A549 (cell line): Measurements from ENCODE around the gene GPRIN2. TPM values are rescaled to one million over a fixed set of nuclear protein-coding genes. Genes with fewer than 3 reads are reported as not detected.
A peak's percentile ranks its signal among the peaks of the same experiment; 100 is the strongest.

ENCODE experiments used
- ATAC-seq, 2 experiments: fragments of 200-7000 bp in 1 of 2; fragments of >200 bp in 1 of 2; cut with Nextera tagmentation in 1 of 2; cut with Tn5 transposase in 1 of 2; 3 replicates each; pipeline versions ENCODE4 v1.8.0 to v1.9.1; 2018 to 2020; ENCODE audit warnings: mild to moderate bottlenecking in 1 of 2, moderate library complexity in 1 of 2
- CTCF ChIA-PET: fragments of 300-600 bp; sonication (Branson Sonifier 250); formaldehyde crosslinking; extraction: SDS; loops from one replicate; lab custom pipeline; 2021; ENCODE audit warnings: antibody characterized with exemption, inconsistent platforms; lab: Yijun Ruan, JAX
- POLR2A ChIA-PET: fragments of 350-600 bp; formaldehyde crosslinking; extraction: SDS; loops from one replicate; lab custom pipeline; 2021; ENCODE audit warnings: antibody characterized with exemption, inconsistent platforms; lab: Yijun Ruan, JAX
- DNase-seq, 2 experiments: peaks; one replicate each; pipeline versions ENCODE4 v3.0.0 to v3.0.0-alpha.2; 2011 to 2016; ENCODE audit warnings: low read depth in 1 of 2, low spot score in 1 of 2
- FAIRE-seq: peaks from 2 replicates; lab custom pipeline; 2011; peaks lifted over from hg19 to GRCh38; lab: Jason Lieb, UNC
- H3K27ac ChIP-seq, 2 experiments: fragments of >200 bp; sonication (Bioruptor Twin); formaldehyde crosslinking; 3 replicates each; pipeline ENCODE4 v1.5.1; 2016 to 2017
- H3K4me1 ChIP-seq: fragments of >200 bp; sonication (Bioruptor Twin); formaldehyde crosslinking; 3 replicates; pipeline ENCODE4 v1.6.1; 2016
- H3K4me2 ChIP-seq: fragments of >200 bp; sonication (Bioruptor Twin); formaldehyde crosslinking; 3 replicates; pipeline ENCODE4 v1.6.1; 2016
- H3K4me3 ChIP-seq: fragments of >200 bp; sonication (Bioruptor Twin); formaldehyde crosslinking; 3 replicates; pipeline ENCODE4 v1.5.1; 2016
- H3K9me3 ChIP-seq: fragments of >200 bp; sonication (Bioruptor Twin); formaldehyde crosslinking; 3 replicates; pipeline ENCODE4 v1.6.1; 2016
- CEBPB ChIP-seq, 2 experiments: fragments of >200 bp in 1 of 2; sonication (Bioruptor Twin) in 1 of 2; formaldehyde crosslinking in 1 of 2; IDR thresholded peaks; 2 replicates each; pipeline ENCODE4 v1.6.1; 2012 to 2016
- EHF ChIP-seq: fragments of 250-450 bp; sonication (Bioruptor Pico); IDR thresholded peaks from 2 replicates; pipeline ENCODE4 v1.5.0; 2020; ENCODE audit warnings: mild to moderate bottlenecking
- FOSB ChIP-seq: fragments of 250-450 bp; sonication (Bioruptor Pico); IDR thresholded peaks from 2 replicates; pipeline ENCODE4 v1.5.0; 2020; ENCODE audit warnings: mild to moderate bottlenecking, moderate library complexity
- FOSL2 ChIP-seq, 2 experiments: fragments of 450-650 bp in 1 of 2; fragments of >200 bp in 1 of 2; sonication (Bioruptor Twin) in 1 of 2; formaldehyde crosslinking; IDR thresholded peaks; 2 replicates each; pipeline versions ENCODE4 v1.5.0 to v1.6.1; 2016 to 2020; ENCODE audit warnings: mild to moderate bottlenecking in 1 of 2, moderate library complexity in 1 of 2
- HOXA7 ChIP-seq: fragments of 250-450 bp; sonication (Bioruptor Pico); IDR thresholded peaks from 2 replicates; pipeline ENCODE4 v1.5.0; 2020; ENCODE audit warnings: mild to moderate bottlenecking, moderate library complexity
- RAD21 ChIP-seq, 2 experiments: fragments of >200 bp in 1 of 2; sonication (Bioruptor Twin) in 1 of 2; formaldehyde crosslinking in 1 of 2; IDR thresholded peaks in 1 of 2; conservative IDR thresholded peaks in 1 of 2; 2 replicates in 1 of 2; 3 replicates in 1 of 2; pipeline ENCODE4 v1.6.1; 2012 to 2018; ENCODE audit warnings: inconsistent platforms in 1 of 2
- USF2 ChIP-seq: fragments of 450-650 bp; IDR thresholded peaks from 2 replicates; pipeline ENCODE4 v1.6.1; 2014; ENCODE audit warnings: antibody characterized with exemption
- WGBS: methylation state at CpG from one replicate; pipeline ENCODE4 v1.1.6; 2017; ENCODE audit errors: missing lambda C conversion rate; 5-methylcytosine and 5-hydroxymethylcytosine counted together
- polyA plus RNA-seq, 4 experiments: library from polyadenylated mRNA; depleted of rRNA in 3 of 4; stranded (reverse); fragments of >200 nt; fragmentation: RNase III in 1 of 4; extraction: RNeasy Plus Mini Kit Qiagen cat#74134 plus additional on column Dnase treatment in 1 of 4; gene quantifications; 2 replicates in 3 of 4; 3 replicates in 1 of 4; pipeline ENCODE4 v1.2.3, GENCODE V29; 2011 to 2017
- TF ChIP-seq, protein P1 (sequence below): fragments of 200-600 bp; sonication (generic); IDR thresholded peaks from 2 replicates; pipeline ENCODE4 v1.6.1; 2016; ENCODE audit warnings: antibody characterized with exemption, mild to moderate bottlenecking, moderate library complexity
- TF ChIP-seq, protein P2 (sequence below): fragments of >200 bp; sonication (Bioruptor Twin); formaldehyde crosslinking; IDR thresholded peaks from 3 replicates; pipeline ENCODE4 v1.5.1; 2016
- TF ChIP-seq, protein P3 (sequence below): IDR thresholded peaks from 2 replicates; pipeline ENCODE4 v1.6.1; 2012

The GPRIN2 gene
- polyA plus RNA-seq, 2 of the 4 experiments (the other 2 are of a cell fraction), result 8.8 to 29.9 TPM

GRCh38 chr10:46544989-46545791, 11.3 kb downstream of the GPRIN2 start (continued):
- TF ChIP-seq RAD21 (conservative IDR thresholded peaks at IDR 0.05 in 1 of 2, IDR thresholded peaks at IDR 0.05 in 1 of 2) (peak in 1 of 2 experiments; percentile 70; a peak in 3 of 5 replicates), CEBPB (IDR thresholded peaks at IDR 0.05) (no peak), FOSL2 (IDR thresholded peaks at IDR 0.05) (no peak), FOSL2 (CRISPR knock-in tag; IDR thresholded peaks at IDR 0.05) (peak; percentile 9; the same call in 1 of the 2 replicates), HOXA7 (peak; percentile 92; the same call in 1 of the 2 replicates), EHF (CRISPR knock-in tag) (peak; percentile 78)
- TF ChIP-seq, protein P1, sequence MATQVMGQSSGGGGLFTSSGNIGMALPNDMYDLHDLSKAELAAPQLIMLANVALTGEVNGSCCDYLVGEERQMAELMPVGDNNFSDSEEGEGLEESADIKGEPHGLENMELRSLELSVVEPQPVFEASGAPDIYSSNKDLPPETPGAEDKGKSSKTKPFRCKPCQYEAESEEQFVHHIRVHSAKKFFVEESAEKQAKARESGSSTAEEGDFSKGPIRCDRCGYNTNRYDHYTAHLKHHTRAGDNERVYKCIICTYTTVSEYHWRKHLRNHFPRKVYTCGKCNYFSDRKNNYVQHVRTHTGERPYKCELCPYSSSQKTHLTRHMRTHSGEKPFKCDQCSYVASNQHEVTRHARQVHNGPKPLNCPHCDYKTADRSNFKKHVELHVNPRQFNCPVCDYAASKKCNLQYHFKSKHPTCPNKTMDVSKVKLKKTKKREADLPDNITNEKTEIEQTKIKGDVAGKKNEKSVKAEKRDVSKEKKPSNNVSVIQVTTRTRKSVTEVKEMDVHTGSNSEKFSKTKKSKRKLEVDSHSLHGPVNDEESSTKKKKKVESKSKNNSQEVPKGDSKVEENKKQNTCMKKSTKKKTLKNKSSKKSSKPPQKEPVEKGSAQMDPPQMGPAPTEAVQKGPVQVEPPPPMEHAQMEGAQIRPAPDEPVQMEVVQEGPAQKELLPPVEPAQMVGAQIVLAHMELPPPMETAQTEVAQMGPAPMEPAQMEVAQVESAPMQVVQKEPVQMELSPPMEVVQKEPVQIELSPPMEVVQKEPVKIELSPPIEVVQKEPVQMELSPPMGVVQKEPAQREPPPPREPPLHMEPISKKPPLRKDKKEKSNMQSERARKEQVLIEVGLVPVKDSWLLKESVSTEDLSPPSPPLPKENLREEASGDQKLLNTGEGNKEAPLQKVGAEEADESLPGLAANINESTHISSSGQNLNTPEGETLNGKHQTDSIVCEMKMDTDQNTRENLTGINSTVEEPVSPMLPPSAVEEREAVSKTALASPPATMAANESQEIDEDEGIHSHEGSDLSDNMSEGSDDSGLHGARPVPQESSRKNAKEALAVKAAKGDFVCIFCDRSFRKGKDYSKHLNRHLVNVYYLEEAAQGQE, result no peak
- TF ChIP-seq, protein P2, sequence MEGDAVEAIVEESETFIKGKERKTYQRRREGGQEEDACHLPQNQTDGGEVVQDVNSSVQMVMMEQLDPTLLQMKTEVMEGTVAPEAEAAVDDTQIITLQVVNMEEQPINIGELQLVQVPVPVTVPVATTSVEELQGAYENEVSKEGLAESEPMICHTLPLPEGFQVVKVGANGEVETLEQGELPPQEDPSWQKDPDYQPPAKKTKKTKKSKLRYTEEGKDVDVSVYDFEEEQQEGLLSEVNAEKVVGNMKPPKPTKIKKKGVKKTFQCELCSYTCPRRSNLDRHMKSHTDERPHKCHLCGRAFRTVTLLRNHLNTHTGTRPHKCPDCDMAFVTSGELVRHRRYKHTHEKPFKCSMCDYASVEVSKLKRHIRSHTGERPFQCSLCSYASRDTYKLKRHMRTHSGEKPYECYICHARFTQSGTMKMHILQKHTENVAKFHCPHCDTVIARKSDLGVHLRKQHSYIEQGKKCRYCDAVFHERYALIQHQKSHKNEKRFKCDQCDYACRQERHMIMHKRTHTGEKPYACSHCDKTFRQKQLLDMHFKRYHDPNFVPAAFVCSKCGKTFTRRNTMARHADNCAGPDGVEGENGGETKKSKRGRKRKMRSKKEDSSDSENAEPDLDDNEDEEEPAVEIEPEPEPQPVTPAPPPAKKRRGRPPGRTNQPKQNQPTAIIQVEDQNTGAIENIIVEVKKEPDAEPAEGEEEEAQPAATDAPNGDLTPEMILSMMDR, result peak; percentile 64

DNA sequence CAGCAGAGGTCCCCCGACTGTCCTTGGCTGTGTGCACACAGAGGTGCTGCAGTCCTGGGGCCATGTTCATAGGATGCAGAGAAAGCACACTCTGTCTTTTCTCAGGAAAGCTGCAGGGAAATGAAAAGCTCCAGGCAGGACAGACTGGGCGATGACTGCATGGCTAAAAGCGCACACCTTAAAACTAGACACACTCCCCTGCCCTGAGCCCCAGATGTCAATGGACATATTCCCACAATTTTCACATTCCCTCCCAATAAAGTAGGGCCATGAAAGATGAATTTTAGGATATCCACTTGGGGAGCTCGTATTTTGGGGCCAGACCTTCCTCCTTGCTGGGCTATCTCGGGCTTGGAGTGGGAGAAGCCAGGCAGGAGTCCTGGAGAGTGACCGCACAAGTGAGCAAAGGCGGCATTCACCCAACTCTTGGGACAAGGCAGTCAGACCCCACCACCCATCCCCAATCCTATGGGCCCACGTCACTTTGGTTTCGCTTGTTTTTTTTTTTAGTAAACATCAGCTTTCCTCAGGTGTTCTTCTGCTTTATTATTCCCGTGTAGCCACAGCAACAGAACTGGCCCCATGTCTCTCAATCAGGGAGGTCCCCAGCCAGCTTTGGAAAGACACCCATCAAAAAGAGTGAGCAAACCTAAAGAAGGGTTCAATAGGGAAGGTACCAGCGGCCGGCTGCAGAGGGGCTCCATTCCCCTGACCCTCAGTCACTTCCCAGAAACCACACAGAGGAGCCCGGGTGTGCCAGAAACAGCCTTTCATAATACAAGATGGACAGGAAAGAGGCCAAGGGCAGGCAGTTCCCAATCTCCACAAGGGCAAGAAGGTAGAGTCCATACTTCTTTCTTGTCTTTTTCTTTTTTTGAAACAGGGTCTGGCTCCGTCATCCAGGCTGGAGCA, 12.7 kb downstream of the GPRIN2 start:
- peak overlapping the region; percentile 84 for H3K4me2 ChIP-seq
- TF ChIP-seq HOXA7 (0 out of 2 replicates have a peak, but pooled peaks have one; percentile 9), FOSB (peak; percentile 47; the same call in 1 of the 2 replicates), USF2 (no peak)
- TF ChIP-seq, protein P3, sequence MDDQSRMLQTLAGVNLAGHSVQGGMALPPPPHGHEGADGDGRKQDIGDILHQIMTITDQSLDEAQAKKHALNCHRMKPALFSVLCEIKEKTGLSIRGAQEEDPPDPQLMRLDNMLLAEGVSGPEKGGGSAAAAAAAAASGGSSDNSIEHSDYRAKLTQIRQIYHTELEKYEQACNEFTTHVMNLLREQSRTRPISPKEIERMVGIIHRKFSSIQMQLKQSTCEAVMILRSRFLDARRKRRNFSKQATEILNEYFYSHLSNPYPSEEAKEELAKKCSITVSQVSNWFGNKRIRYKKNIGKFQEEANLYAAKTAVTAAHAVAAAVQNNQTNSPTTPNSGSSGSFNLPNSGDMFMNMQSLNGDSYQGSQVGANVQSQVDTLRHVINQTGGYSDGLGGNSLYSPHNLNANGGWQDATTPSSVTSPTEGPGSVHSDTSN, result no peak
- ChIA-PET POLR2A (interaction anchor here (1.0 to 4.0 kb wide), 3 partner anchors 10 to 20 kb away, joined by 3 to 33 read pairs (median 3); partner anchors contain the start of gene GPRIN2), CTCF (interaction anchor here (1.0 to 9.2 kb wide), 8 partner anchors 9 to 1426 kb away, joined by 3 to 87 read pairs (median 13); partner anchors contain the start of gene GPRIN2)
- peaks cover 94% of the 10 kb centered on the region for H3K4me1 ChIP-seq
- DNase-seq (no peak), FAIRE-seq (no peak), ATAC-seq (no peak)
- 88% methylated on average over 14 of the region's 14 CpGs for WGBS
- H3K27ac ChIP-seq, result peak overlapping the region; percentile 89 to 97
- H3K4me3 ChIP-seq, result no peak overlapping the region
- no peaks in the 10 kb centered on the region for H3K9me3 ChIP-seq
